Natural killer cell (primary cell): ENCODE measurements around the gene GLCCI1. TPM values are rescaled to one million over a fixed set of nuclear protein-coding genes. Genes with fewer than 3 reads are reported as not detected.

Experiments
- ATAC-seq, 3 donors: fragments of 150-1000 bp in 2 of 3; fragments of 200-7000 bp in 1 of 3; cut with Tn5 transposase; 1 replicate in 1 of 3; 2 replicates in 2 of 3; pipeline ENCODE4 v1.10.0; 2021; ENCODE audit warnings: mild to moderate bottlenecking in 2 of 3, moderate library complexity in 2 of 3
- DNase-seq, 2 donors: peaks; one replicate each; pipeline versions ENCODE4 v3.0.0 to v3.0.0-alpha.2; 2013 to 2021; ENCODE audit warnings: mixed read lengths in 1 of 2
- H3K27ac ChIP-seq: one replicate; pipeline ENCODE4 v1.5.1; 2013; ENCODE audit warnings: mild to moderate bottlenecking, low read length
- H3K27me3 ChIP-seq: one replicate; pipeline ENCODE4 v1.6.1; 2013; ENCODE audit warnings: low read length; ENCODE audit not compliant: control insufficient read depth, insufficient read depth
- H3K36me3 ChIP-seq: one replicate; pipeline ENCODE4 v1.6.1; 2013; ENCODE audit warnings: low read length; ENCODE audit not compliant: control insufficient read depth, insufficient read depth
- H3K4me1 ChIP-seq: one replicate; pipeline ENCODE4 v1.6.1; 2013; ENCODE audit warnings: low read length; ENCODE audit not compliant: control insufficient read depth, insufficient read depth
- H3K4me3 ChIP-seq: one replicate; pipeline ENCODE4 v1.5.1; 2013; ENCODE audit warnings: low read length
- H3K9me3 ChIP-seq: one replicate; pipeline ENCODE4 v1.6.1; 2013; ENCODE audit warnings: low read length; ENCODE audit not compliant: control insufficient read depth, insufficient read depth
- H3K27ac Mint-ChIP-seq, 2 donors: one replicate each; pipeline ENCODE4 v1.8.0; 2022; ENCODE audit warnings: mild to moderate bottlenecking in 2 of 2, mixed read lengths in 2 of 2, moderate library complexity in 1 of 2
- H3K27me3 Mint-ChIP-seq, 2 donors: one replicate each; pipeline ENCODE4 v1.8.0; 2022; ENCODE audit warnings: low read depth in 2 of 2, mixed read lengths in 2 of 2
- H3K36me3 Mint-ChIP-seq: one replicate; pipeline ENCODE4 v1.8.0; 2022; ENCODE audit warnings: mixed read lengths
- H3K4me1 Mint-ChIP-seq, 2 donors: one replicate each; pipeline ENCODE4 v1.8.0; 2022; ENCODE audit warnings: mixed read lengths in 2 of 2
- H3K4me3 Mint-ChIP-seq: one replicate; pipeline ENCODE4 v1.8.0; 2022; ENCODE audit warnings: mild to moderate bottlenecking, moderate library complexity, mixed read lengths
- H3K9me3 Mint-ChIP-seq, 2 donors: one replicate each; pipeline ENCODE4 v1.8.0; 2022; ENCODE audit warnings: mixed read lengths in 2 of 2
- CTCF ChIP-seq: fragments of 200-600 bp; IDR thresholded peaks from one replicate; pipeline ENCODE4 v1.8.0; 2022; ENCODE audit warnings: antibody characterized with exemption
- WGBS: methylation state at CpG from one replicate; pipeline ENCODE4 v1.1.7; 2013; ENCODE audit warnings: missing lambda C conversion rate; ENCODE audit not compliant: insufficient coverage; 5-methylcytosine and 5-hydroxymethylcytosine counted together
- intact Hi-C: fragments of 100-400 bp; cut with micrococcal nuclease; formaldehyde crosslinking; loops from one replicate; pipeline ENCODE4 v1.14.2; 2022
- total RNA-seq, 4 donors: library from RNA; stranded (reverse); fragments of 120-200 nt in 1 of 4; gene quantifications; one replicate each; pipeline versions ENCODE4 v1.2.3 to v1.2.4, GENCODE V29; 2013 to 2022

The GLCCI1 gene
- total RNA-seq, 3 donors from 2014 or later (not counting 1 experiment from before 2014, with no cell fraction given) = 70.5 to 132 (median 79.6) TPM

GRCh38 chr7:8103282-8103681 is 134.7 kb downstream of the GLCCI1 start:
- peaks cover 23% of the 10 kb centered on the region for H3K4me1 ChIP-seq
- no peaks in the 10 kb centered on the region for H3K36me3 ChIP-seq
- no peaks in the 10 kb centered on the region for H3K9me3 ChIP-seq
- 85% methylated on average over 9 of the region's 9 CpGs for WGBS
- no peaks in the 10 kb centered on the region for H3K27me3 ChIP-seq
- H3K4me1 Mint-ChIP-seq = peaks cover 26 to 33% of the 10 kb centered on the region in 2 donors
- intact Hi-C loops = no loop called here
- DNase-seq (no peak), ATAC-seq (no peak)
- no peaks in the 10 kb centered on the region for H3K27me3 Mint-ChIP-seq
- H3K4me3 ChIP-seq = no peak overlapping the region
- peaks cover 11% of the 10 kb centered on the region for H3K36me3 Mint-ChIP-seq
- no peak overlapping the region for H3K4me3 Mint-ChIP-seq
- H3K27ac ChIP-seq = no peak overlapping the region
- TF ChIP-seq CTCF = no peak
- H3K27ac Mint-ChIP-seq = no peak overlapping the region
- peaks cover 0 to 4% of the 10 kb centered on the region in 2 donors for H3K9me3 Mint-ChIP-seq

GRCh38 chr7:8105449-8106095 is 137.0 kb downstream of the GLCCI1 start:
- no peaks in the 10 kb centered on the region for H3K27me3 Mint-ChIP-seq
- peak in 2 of 3 donors; percentile 49 to 70 for ATAC-seq
- H3K36me3 ChIP-seq = no peaks in the 10 kb centered on the region
- peak overlapping the region; percentile 73 for H3K27ac Mint-ChIP-seq
- H3K27ac ChIP-seq = peak overlapping the region; percentile 18
- TF ChIP-seq CTCF = no peak
- H3K4me1 ChIP-seq = peaks cover 23% of the 10 kb centered on the region
- H3K36me3 Mint-ChIP-seq = peaks cover 5% of the 10 kb centered on the region
- H3K4me3 ChIP-seq = no peak overlapping the region
- H3K4me1 Mint-ChIP-seq = peaks cover 26 to 33% of the 10 kb centered on the region in 2 donors
- WGBS = 34% methylated on average over 4 of the region's 4 CpGs
- no peaks in the 10 kb centered on the region for H3K27me3 ChIP-seq
- no peaks in the 10 kb centered on the region for H3K9me3 ChIP-seq
- peak overlapping the region; percentile 67 for H3K4me3 Mint-ChIP-seq
- DNase-seq = peak in 1 of 2 donors; percentile 30
- intact Hi-C loops = no loop called here
- H3K9me3 Mint-ChIP-seq = peaks cover 0 to 4% of the 10 kb centered on the region in 2 donors

- WGBS = 97% methylated on average over 4 of the region's 4 CpGs
- intact Hi-C loops = no loop called here
- H3K4me3 Mint-ChIP-seq = no peak overlapping the region
Observed at GRCh38 chr7:8109196-8110022, 140.8 kb downstream of the GLCCI1 start.

More at GRCh38 chr7:8109196-8110022, 140.8 kb downstream of the GLCCI1 start:
- no peaks in the 10 kb centered on the region for H3K9me3 Mint-ChIP-seq
- H3K4me3 ChIP-seq = no peak overlapping the region
- H3K4me1 Mint-ChIP-seq = peaks cover 36 to 50% of the 10 kb centered on the region in 2 donors
- H3K36me3 Mint-ChIP-seq = no peaks in the 10 kb centered on the region
- no peaks in the 10 kb centered on the region for H3K36me3 ChIP-seq
- ATAC-seq (no peak), DNase-seq (no peak)
- H3K4me1 ChIP-seq = peaks cover 29% of the 10 kb centered on the region
- H3K27ac ChIP-seq = no peak overlapping the region
- H3K27me3 ChIP-seq = no peaks in the 10 kb centered on the region
- TF ChIP-seq CTCF = no peak
- no peaks in the 10 kb centered on the region for H3K27me3 Mint-ChIP-seq
- no peaks in the 10 kb centered on the region for H3K9me3 ChIP-seq
- no peak overlapping the region for H3K27ac Mint-ChIP-seq
